ENCODE data around the gene PLPPR1.

- TF ChIP-seq EZH2 (IDR thresholded peaks at IDR 0.05; ENCODE audit: borderline replicate concordance, insufficient read depth, low read length, poor library complexity, severe bottlenecking), result no peak
- TF ChIP-seq, protein P1, sequence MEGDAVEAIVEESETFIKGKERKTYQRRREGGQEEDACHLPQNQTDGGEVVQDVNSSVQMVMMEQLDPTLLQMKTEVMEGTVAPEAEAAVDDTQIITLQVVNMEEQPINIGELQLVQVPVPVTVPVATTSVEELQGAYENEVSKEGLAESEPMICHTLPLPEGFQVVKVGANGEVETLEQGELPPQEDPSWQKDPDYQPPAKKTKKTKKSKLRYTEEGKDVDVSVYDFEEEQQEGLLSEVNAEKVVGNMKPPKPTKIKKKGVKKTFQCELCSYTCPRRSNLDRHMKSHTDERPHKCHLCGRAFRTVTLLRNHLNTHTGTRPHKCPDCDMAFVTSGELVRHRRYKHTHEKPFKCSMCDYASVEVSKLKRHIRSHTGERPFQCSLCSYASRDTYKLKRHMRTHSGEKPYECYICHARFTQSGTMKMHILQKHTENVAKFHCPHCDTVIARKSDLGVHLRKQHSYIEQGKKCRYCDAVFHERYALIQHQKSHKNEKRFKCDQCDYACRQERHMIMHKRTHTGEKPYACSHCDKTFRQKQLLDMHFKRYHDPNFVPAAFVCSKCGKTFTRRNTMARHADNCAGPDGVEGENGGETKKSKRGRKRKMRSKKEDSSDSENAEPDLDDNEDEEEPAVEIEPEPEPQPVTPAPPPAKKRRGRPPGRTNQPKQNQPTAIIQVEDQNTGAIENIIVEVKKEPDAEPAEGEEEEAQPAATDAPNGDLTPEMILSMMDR (IDR thresholded peaks at IDR 0.05; ENCODE audit: poor library complexity, severe bottlenecking), result no peak
Observed at GRCh38 chr9:101032426-101032825, 3.9 kb downstream of the PLPPR1 start.

Data from neural cell (in vitro differentiated cells).